ENCODE data around the gene ERF.
A peak's percentile ranks its signal among the peaks of the same experiment; 100 is the strongest.

ERF gene

GRCh38 chr19:42232435-42232834, 22.5 kb downstream of the ERF start:
- no peak overlapping the region for H3K4me3 ChIP-seq (ENCODE audit: low read depth in 1 of 2, low read length in 1 of 2)
- H3K27ac ChIP-seq: peak overlapping the region; percentile 9
- no peaks in the 10 kb centered on the region for H3K27me3 ChIP-seq
- H3K36me3 ChIP-seq: peaks cover 86% of the 10 kb centered on the region
- H3K4me1 ChIP-seq (ENCODE audit: control insufficient read depth in 1 of 2, insufficient read depth in 1 of 2, low read depth in 1 of 2, low read length in 1 of 2): no peaks in the 10 kb centered on the region
- H3K9me3 ChIP-seq: no peaks in the 10 kb centered on the region
- TF ChIP-seq CTCF (IDR thresholded peaks at IDR 0.05): no peak

- Histone ChIP-seq H3K9me3 (no peaks in the 10 kb centered on the region), H3K27me3 (no peaks in the 10 kb centered on the region), H3K27ac (no peak overlapping the region), H3K4me1 (ENCODE audit: control insufficient read depth in 1 of 2, insufficient read depth in 1 of 2, low read depth in 1 of 2, low read length in 1 of 2) (no peaks in the 10 kb centered on the region), H3K4me3 (ENCODE audit: low read depth in 1 of 2, low read length in 1 of 2) (no peak overlapping the region), H3K36me3 (peaks cover 85% of the 10 kb centered on the region)
- TF ChIP-seq CTCF (IDR thresholded peaks at IDR 0.05): no peak
Measured at GRCh38 chr19:42230571-42230970, 24.4 kb downstream of the ERF start.

- TF ChIP-seq CTCF (IDR thresholded peaks at IDR 0.05): no peak
- H3K9me3 ChIP-seq: no peaks in the 10 kb centered on the region
- H3K36me3 ChIP-seq: peaks cover 85% of the 10 kb centered on the region
- H3K4me3 ChIP-seq (ENCODE audit: low read depth in 1 of 2, low read length in 1 of 2): no peak overlapping the region
- H3K27ac ChIP-seq: peak overlapping the region; percentile 30
- H3K4me1 ChIP-seq (ENCODE audit: control insufficient read depth in 1 of 2, insufficient read depth in 1 of 2, low read depth in 1 of 2, low read length in 1 of 2): no peaks in the 10 kb centered on the region
- H3K27me3 ChIP-seq: no peaks in the 10 kb centered on the region
Measured at GRCh38 chr19:42229855-42230351, 25.0 kb downstream of the ERF start.

- Histone ChIP-seq H3K9me3 (no peaks in the 10 kb centered on the region), H3K36me3 (peaks cover 85% of the 10 kb centered on the region), H3K27ac (peak overlapping the region; percentile 30), H3K4me3 (ENCODE audit: low read depth in 1 of 2, low read length in 1 of 2) (no peak overlapping the region), H3K27me3 (no peaks in the 10 kb centered on the region), H3K4me1 (ENCODE audit: control insufficient read depth in 1 of 2, insufficient read depth in 1 of 2, low read depth in 1 of 2, low read length in 1 of 2) (no peaks in the 10 kb centered on the region)
- TF ChIP-seq CTCF (IDR thresholded peaks at IDR 0.05): no peak
Measured at GRCh38 chr19:42229301-42229854, 25.6 kb downstream of the ERF start.

- H3K36me3 ChIP-seq: peaks cover 81% of the 10 kb centered on the region
- no peak overlapping the region for H3K27ac ChIP-seq
- no peak overlapping the region for H3K4me3 ChIP-seq (ENCODE audit: low read depth in 1 of 2, low read length in 1 of 2)
- H3K27me3 ChIP-seq: no peaks in the 10 kb centered on the region
- no peak for TF ChIP-seq CTCF (IDR thresholded peaks at IDR 0.05)
- no peaks in the 10 kb centered on the region for H3K4me1 ChIP-seq (ENCODE audit: control insufficient read depth in 1 of 2, insufficient read depth in 1 of 2, low read depth in 1 of 2, low read length in 1 of 2)
- H3K9me3 ChIP-seq: no peaks in the 10 kb centered on the region
Measured at GRCh38 chr19:42228641-42229040, 26.3 kb downstream of the ERF start.

All from neutrophil (primary cell).